ENCODE results near the gene HEMGN. TPM values are rescaled to one million over a fixed set of nuclear protein-coding genes. Genes with fewer than 3 reads are reported as not detected.

The HEMGN gene
- total and polyA plus RNA-seq, 2 of the 8 experiments (the other 6 are each of a cell fraction or from before 2014, with no cell fraction given), result not detected

DNA sequence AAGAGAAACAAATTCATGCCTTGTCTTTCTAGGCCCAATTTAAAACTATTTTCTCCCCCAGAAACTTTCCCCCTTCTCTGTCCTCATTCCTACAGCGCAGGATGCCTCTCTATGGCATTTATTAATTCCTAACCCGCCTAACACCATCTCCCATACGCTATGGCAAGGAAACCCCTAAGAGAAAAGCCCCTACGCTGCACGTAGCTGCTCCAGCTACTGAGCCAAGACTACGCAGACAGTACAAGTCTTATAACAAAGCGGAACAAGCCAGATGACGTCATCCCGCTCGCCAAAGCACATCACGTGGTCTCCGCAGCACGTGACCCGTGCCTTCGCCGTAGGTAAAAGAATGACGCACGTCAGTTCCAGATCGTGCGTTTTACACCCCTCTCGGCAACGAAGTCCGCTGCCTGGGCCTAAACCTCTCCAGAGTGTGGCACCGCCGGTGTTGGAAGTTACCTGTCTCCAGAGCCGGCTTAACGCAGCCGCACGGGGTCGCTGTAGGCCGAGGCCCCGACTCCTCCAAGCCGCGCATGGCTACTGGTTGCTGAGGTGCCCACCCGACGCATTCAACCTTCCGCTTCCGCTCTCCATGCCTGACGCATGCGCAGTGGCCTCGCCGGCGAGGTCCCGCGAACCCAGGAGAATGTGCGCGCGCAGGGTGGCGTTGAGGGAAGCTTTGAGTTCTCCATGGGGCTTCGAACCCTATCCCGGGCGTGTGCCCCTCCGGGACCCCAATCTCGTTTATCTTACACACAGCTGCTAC is 15.8 kb downstream of the HEMGN start, which contains the start of gene TRMO (continued):
- TF ChIP-seq, protein P1, sequence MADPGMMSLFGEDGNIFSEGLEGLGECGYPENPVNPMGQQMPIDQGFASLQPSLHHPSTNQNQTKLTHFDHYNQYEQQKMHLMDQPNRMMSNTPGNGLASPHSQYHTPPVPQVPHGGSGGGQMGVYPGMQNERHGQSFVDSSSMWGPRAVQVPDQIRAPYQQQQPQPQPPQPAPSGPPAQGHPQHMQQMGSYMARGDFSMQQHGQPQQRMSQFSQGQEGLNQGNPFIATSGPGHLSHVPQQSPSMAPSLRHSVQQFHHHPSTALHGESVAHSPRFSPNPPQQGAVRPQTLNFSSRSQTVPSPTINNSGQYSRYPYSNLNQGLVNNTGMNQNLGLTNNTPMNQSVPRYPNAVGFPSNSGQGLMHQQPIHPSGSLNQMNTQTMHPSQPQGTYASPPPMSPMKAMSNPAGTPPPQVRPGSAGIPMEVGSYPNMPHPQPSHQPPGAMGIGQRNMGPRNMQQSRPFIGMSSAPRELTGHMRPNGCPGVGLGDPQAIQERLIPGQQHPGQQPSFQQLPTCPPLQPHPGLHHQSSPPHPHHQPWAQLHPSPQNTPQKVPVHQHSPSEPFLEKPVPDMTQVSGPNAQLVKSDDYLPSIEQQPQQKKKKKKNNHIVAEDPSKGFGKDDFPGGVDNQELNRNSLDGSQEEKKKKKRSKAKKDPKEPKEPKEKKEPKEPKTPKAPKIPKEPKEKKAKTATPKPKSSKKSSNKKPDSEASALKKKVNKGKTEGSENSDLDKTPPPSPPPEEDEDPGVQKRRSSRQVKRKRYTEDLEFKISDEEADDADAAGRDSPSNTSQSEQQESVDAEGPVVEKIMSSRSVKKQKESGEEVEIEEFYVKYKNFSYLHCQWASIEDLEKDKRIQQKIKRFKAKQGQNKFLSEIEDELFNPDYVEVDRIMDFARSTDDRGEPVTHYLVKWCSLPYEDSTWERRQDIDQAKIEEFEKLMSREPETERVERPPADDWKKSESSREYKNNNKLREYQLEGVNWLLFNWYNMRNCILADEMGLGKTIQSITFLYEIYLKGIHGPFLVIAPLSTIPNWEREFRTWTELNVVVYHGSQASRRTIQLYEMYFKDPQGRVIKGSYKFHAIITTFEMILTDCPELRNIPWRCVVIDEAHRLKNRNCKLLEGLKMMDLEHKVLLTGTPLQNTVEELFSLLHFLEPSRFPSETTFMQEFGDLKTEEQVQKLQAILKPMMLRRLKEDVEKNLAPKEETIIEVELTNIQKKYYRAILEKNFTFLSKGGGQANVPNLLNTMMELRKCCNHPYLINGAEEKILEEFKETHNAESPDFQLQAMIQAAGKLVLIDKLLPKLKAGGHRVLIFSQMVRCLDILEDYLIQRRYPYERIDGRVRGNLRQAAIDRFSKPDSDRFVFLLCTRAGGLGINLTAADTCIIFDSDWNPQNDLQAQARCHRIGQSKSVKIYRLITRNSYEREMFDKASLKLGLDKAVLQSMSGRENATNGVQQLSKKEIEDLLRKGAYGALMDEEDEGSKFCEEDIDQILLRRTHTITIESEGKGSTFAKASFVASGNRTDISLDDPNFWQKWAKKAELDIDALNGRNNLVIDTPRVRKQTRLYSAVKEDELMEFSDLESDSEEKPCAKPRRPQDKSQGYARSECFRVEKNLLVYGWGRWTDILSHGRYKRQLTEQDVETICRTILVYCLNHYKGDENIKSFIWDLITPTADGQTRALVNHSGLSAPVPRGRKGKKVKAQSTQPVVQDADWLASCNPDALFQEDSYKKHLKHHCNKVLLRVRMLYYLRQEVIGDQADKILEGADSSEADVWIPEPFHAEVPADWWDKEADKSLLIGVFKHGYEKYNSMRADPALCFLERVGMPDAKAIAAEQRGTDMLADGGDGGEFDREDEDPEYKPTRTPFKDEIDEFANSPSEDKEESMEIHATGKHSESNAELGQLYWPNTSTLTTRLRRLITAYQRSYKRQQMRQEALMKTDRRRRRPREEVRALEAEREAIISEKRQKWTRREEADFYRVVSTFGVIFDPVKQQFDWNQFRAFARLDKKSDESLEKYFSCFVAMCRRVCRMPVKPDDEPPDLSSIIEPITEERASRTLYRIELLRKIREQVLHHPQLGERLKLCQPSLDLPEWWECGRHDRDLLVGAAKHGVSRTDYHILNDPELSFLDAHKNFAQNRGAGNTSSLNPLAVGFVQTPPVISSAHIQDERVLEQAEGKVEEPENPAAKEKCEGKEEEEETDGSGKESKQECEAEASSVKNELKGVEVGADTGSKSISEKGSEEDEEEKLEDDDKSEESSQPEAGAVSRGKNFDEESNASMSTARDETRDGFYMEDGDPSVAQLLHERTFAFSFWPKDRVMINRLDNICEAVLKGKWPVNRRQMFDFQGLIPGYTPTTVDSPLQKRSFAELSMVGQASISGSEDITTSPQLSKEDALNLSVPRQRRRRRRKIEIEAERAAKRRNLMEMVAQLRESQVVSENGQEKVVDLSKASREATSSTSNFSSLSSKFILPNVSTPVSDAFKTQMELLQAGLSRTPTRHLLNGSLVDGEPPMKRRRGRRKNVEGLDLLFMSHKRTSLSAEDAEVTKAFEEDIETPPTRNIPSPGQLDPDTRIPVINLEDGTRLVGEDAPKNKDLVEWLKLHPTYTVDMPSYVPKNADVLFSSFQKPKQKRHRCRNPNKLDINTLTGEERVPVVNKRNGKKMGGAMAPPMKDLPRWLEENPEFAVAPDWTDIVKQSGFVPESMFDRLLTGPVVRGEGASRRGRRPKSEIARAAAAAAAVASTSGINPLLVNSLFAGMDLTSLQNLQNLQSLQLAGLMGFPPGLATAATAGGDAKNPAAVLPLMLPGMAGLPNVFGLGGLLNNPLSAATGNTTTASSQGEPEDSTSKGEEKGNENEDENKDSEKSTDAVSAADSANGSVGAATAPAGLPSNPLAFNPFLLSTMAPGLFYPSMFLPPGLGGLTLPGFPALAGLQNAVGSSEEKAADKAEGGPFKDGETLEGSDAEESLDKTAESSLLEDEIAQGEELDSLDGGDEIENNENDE (IDR thresholded peaks at IDR 0.05; ENCODE audit: insufficient replicate concordance, low read length), result no peak
- TF ChIP-seq EP300 (IDR thresholded peaks at IDR 0.05; ENCODE audit: borderline replicate concordance in 1 of 2, low read depth in 2 of 2, low read length in 2 of 2) (peak in 1 of 2 experiments; percentile 62; a peak in 1 of 3 replicates), GABPA (IDR thresholded peaks at IDR 0.05; ENCODE audit: borderline replicate concordance, insufficient read depth, low read length) (peak; percentile 66; the same call in 1 of the 2 replicates), CBX5 (IDR thresholded peaks at IDR 0.05; ENCODE audit: low read depth, low read length) (no peak), SRF (IDR thresholded peaks at IDR 0.05; ENCODE audit: low read depth, low read length) (no peak), TAF7 (optimal IDR thresholded peaks at IDR 0.05; ENCODE audit: borderline replicate concordance, low read depth, low read length) (peak; percentile 76), SAP30 (IDR thresholded peaks at IDR 0.05; ENCODE audit: insufficient read depth, insufficient replicate concordance, low read length) (no peak), SP2 (IDR thresholded peaks at IDR 0.05; ENCODE audit: low read length) (no peak), MAFK (IDR thresholded peaks at IDR 0.05; ENCODE audit: low read depth, low read length) (no peak; the same call in 1 of the 2 replicates)
